Esophagus muscularis mucosa (tissue), 4 donors: ENCODE data around the gene MRPL18. TPM values are rescaled to one million over a fixed set of nuclear protein-coding genes. Genes with fewer than 3 reads are reported as not detected.
"Not testable (repeated sequence)": the region's sequence is repeated elsewhere in the genome, so short reads cannot be mapped to it uniquely, and the experiment has no call there.

Source experiments
- DNase-seq: peaks from one replicate; pipeline ENCODE4 v3.0.0-alpha.2; 2017; ENCODE audit errors: extremely low spot score
- H3K27ac ChIP-seq, 4 donors: fragments of 200-600 bp; sonication (generic); replicated peaks in 1 of 4; 1 replicate in 3 of 4; 2 replicates in 1 of 4; pipeline ENCODE4 v1.5.1; 2016 to 2019; ENCODE audit warnings: mild to moderate bottlenecking in 1 of 4
- H3K27me3 ChIP-seq, 4 donors: fragments of 200-600 bp; sonication (generic); one replicate each; pipeline versions ENCODE4 v1.5.1 to v1.6.0; 2016 to 2019
- H3K36me3 ChIP-seq, 4 donors: fragments of 200-600 bp; sonication (generic); one replicate each; pipeline ENCODE4 v1.5.1; 2016 to 2019
- H3K4me1 ChIP-seq, 4 donors: fragments of 200-600 bp; sonication (generic); one replicate each; pipeline ENCODE4 v1.5.1; 2016 to 2019
- H3K4me3 ChIP-seq, 4 donors: fragments of 200-600 bp; sonication (generic); 1 replicate in 2 of 4; 2 replicates in 2 of 4; pipeline ENCODE4 v1.5.1; 2016 to 2019; ENCODE audit warnings: mild to moderate bottlenecking in 4 of 4, moderate library complexity in 1 of 4
- H3K9me3 ChIP-seq, 4 donors: fragments of 200-600 bp; sonication (generic); 1 replicate in 3 of 4; 2 replicates in 1 of 4; pipeline ENCODE4 v1.5.1; 2016 to 2019
- EP300 ChIP-seq: sonication (generic); formaldehyde crosslinking; IDR thresholded peaks from one replicate; pipeline ENCODE4 v1.6.1; 2017; ENCODE audit warnings: antibody characterized with exemption
- POLR2A ChIP-seq: fragments of 450-650 bp; IDR thresholded peaks from one replicate; pipeline ENCODE4 v1.6.1; 2017; ENCODE audit warnings: antibody characterized with exemption, moderate library complexity, mild to moderate bottlenecking, low read depth
- POLR2AphosphoS5 ChIP-seq, 2 donors: sonication (generic); formaldehyde crosslinking; IDR thresholded peaks; one replicate each; pipeline ENCODE4 v1.6.1; 2017; ENCODE audit warnings: antibody characterized with exemption in 2 of 2
- WGBS: methylation state at CpG from one replicate; pipeline ENCODE4 v1.1.5; 2018; 5-methylcytosine and 5-hydroxymethylcytosine counted together
- intact Hi-C: fragments of 100-400 bp; cut with DNase I; formaldehyde crosslinking; loops from one replicate; pipeline ENCODE4 v1.15.1; 2023
- total RNA-seq, 4 donors: library from RNA; depleted of rRNA; stranded (reverse); fragments of >200 nt; gene quantifications; one replicate each; pipeline versions ENCODE4 v1.1.0 to v1.2.1, GENCODE V29; 2016
- TF ChIP-seq, protein P1 (sequence below), 3 experiments: fragments of 200-600 bp in 2 of 3; fragments of 450-650 bp in 1 of 3; sonication (generic) in 2 of 3; IDR thresholded peaks; one replicate each; pipeline ENCODE4 v1.5.1; 2017 to 2019; ENCODE audit warnings: antibody characterized with exemption in 3 of 3, mild to moderate bottlenecking in 2 of 3, moderate library complexity in 1 of 3

The MRPL18 gene
- total RNA-seq, 4 donors from 2014 or later = 63.3 to 92.9 (median 69.2) TPM

DNA sequence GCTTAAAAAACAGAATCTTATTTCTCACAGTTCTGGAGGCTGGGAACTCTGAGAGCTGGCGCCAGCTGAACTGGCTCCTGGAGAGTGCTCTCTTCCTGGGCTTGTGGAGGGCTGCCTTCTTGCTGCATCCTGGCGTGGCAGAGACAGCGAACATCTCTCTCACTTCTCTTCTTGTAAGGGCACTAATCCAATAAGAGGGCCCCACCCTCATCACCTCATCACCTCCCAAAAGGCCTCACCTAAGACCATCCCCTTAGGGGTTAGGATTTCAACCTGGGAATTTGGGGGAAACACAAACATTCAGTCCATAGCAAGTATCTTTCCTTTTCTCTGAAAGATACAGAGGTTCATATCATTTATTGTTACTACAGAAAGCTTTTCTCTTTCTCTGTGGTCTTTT is 33.7 kb downstream of the MRPL18 start:
- no peak for DNase-seq
- WGBS = 88% methylated on average over 3 of the region's 3 CpGs
- no peak for TF ChIP-seq POLR2AphosphoS5 (IDR thresholded peaks at IDR 0.05)
- TF ChIP-seq POLR2A = no peak
- TF ChIP-seq, protein P1, sequence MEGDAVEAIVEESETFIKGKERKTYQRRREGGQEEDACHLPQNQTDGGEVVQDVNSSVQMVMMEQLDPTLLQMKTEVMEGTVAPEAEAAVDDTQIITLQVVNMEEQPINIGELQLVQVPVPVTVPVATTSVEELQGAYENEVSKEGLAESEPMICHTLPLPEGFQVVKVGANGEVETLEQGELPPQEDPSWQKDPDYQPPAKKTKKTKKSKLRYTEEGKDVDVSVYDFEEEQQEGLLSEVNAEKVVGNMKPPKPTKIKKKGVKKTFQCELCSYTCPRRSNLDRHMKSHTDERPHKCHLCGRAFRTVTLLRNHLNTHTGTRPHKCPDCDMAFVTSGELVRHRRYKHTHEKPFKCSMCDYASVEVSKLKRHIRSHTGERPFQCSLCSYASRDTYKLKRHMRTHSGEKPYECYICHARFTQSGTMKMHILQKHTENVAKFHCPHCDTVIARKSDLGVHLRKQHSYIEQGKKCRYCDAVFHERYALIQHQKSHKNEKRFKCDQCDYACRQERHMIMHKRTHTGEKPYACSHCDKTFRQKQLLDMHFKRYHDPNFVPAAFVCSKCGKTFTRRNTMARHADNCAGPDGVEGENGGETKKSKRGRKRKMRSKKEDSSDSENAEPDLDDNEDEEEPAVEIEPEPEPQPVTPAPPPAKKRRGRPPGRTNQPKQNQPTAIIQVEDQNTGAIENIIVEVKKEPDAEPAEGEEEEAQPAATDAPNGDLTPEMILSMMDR (IDR thresholded peaks at IDR 0.05) = no peak
- no peak for TF ChIP-seq EP300
- Histone ChIP-seq H3K4me3 (no peak overlapping the region), H3K4me1 (no peaks in the 10 kb centered on the region), H3K27me3 (no peaks in the 10 kb centered on the region), H3K36me3 (no peaks in the 10 kb centered on the region), H3K27ac (no peak overlapping the region), H3K9me3 (no peaks in the 10 kb centered on the region)
- intact Hi-C loops = no loop called here

DNA sequence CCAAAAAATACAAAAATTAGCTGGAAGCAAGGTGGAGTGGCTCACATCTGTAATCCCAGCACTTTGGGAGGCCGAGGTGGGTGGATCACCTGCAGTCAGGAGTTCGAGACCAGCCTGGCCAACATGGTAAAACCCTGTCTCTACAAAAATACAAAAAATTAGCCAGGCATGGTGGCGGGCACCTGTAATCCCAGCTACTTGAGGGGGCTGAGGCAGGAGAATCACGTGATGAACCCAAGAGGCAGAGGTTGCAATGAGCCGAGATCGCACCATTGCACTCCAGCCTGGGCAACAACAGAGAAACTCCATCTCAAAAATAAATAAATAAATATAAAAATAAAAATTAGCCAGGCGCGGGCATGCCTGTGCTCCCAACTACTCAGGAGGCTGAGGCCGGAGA is 34.4 kb downstream of the MRPL18 start:
- intact Hi-C loops, DNase-seq, H3K9me3 ChIP-seq, H3K27ac ChIP-seq, H3K4me3 ChIP-seq, H3K27me3 ChIP-seq, H3K36me3 ChIP-seq, H3K4me1 ChIP-seq: not testable (repeated sequence)
- WGBS = 91% methylated on average over 9 of the region's 9 CpGs

DNA sequence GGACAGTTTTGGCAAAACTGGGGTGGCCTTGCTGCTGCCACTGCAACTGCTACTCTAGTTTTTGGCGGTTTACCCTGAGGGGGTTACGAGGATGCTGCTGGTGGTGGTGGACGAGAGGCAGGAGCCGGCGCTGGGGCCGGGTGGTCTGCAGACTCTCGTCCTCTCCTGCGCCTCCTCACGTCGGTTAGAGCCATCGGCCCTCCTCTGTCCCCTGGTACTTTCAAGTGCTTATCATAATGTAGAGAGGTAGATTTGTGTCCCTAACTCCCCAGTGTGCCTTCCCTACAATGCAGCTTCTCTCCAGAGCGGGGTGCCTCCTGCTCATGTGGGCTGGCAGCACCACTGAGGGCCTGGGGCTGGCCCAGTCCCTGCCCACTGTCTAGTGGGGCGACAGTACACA is 35.7 kb downstream of the MRPL18 start:
- Histone ChIP-seq H3K36me3 (no peaks in the 10 kb centered on the region), H3K9me3 (no peaks in the 10 kb centered on the region), H3K27ac (no peak overlapping the region), H3K4me1 (no peaks in the 10 kb centered on the region), H3K4me3 (no peak overlapping the region), H3K27me3 (no peaks in the 10 kb centered on the region)
- TF ChIP-seq POLR2AphosphoS5 (IDR thresholded peaks at IDR 0.05) = no peak
- TF ChIP-seq EP300 = no peak
- no peak for TF ChIP-seq POLR2A
- TF ChIP-seq, protein P1 (IDR thresholded peaks at IDR 0.05) = no peak
- DNase-seq = no peak
- intact Hi-C loops = no loop called here
- WGBS = 93% methylated on average over 13 of the region's 13 CpGs

DNA sequence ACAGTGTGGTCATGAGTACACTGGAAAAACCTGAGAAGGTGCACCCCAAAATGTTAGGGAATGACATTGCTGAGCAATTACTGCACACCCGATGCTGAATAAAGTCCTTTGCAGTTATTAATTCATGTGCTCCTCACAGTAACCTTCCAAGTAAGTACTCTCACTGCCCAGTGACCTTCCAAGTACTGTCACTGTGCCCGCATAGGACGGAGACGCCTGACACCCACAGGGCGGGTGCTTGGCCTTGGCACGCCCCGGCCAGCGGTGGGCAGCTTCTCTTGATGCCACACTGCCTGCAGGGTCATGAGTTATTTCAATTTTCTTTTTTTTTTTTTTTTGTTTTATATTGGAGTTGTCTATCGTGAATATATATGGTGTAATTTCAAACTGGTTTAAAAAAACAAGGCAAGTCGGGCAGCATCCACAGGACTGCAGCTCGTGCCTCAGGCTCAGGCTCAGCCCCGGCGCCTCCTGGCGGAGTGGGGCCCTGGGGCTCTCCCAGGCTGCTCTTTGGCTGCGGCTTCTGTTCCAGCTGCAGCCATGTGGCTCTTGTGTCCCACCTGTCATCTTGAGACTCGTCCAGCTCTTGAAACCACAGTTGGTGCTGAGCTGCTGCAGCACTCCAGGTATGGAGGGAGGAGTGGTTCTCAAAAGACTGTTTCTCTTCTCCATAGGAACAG is 36.8 kb downstream of the MRPL18 start:
- no peaks in the 10 kb centered on the region for H3K36me3 ChIP-seq
- TF ChIP-seq POLR2AphosphoS5 (IDR thresholded peaks at IDR 0.05) (no peak), POLR2A (no peak), EP300 (no peak)
- TF ChIP-seq, protein P1 (IDR thresholded peaks at IDR 0.05) = no peak
- H3K27ac ChIP-seq = no peak overlapping the region
- no peaks in the 10 kb centered on the region for H3K9me3 ChIP-seq
- no peak overlapping the region for H3K4me3 ChIP-seq
- intact Hi-C loops = no loop called here
- DNase-seq = no peak
- H3K4me1 ChIP-seq = no peaks in the 10 kb centered on the region
- 86% methylated on average over 16 of the region's 16 CpGs for WGBS
- H3K27me3 ChIP-seq = no peaks in the 10 kb centered on the region

DNA sequence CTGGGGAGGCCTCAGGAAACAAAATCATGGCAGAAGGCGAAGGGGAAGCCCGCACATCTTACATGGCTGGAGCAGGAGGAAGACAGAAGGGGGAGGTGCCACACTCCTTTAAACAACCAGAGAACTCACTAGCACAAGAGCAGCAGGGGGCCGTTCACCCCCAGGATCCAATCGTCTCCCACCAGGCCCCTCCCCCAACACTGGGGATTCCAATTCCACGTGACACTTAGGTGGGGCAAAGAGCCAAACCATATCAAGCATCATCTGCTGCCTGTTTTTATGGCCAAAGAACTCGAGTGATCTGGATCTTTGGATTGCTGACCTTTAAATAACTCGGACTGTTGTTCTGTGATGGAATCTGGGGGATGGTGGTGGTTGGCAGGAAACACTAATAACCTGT is 37.8 kb downstream of the MRPL18 start:
- Histone ChIP-seq H3K27ac (no peak overlapping the region), H3K4me1 (no peaks in the 10 kb centered on the region), H3K4me3 (no peak overlapping the region), H3K9me3 (no peaks in the 10 kb centered on the region), H3K27me3 (no peaks in the 10 kb centered on the region), H3K36me3 (no peaks in the 10 kb centered on the region)
- TF ChIP-seq EP300 (no peak), POLR2AphosphoS5 (IDR thresholded peaks at IDR 0.05) (no peak), POLR2A (no peak)
- TF ChIP-seq, protein P1 (IDR thresholded peaks at IDR 0.05) = no peak
- WGBS = 54% methylated on average over 6 of the region's 7 CpGs
- intact Hi-C loops = no loop called here
- DNase-seq = no peak
